Uterus (tissue), 2 donors: ENCODE results near the gene DHX29.

Experiments
- CTCF ChIP-seq, 4 experiments: fragments of 200-600 bp in 2 of 4; fragments of 450-650 bp in 2 of 4; sonication (generic) in 2 of 4; IDR thresholded peaks; one replicate each; pipeline ENCODE4 v1.5.1; 2016 to 2019; ENCODE audit warnings: antibody characterized with exemption in 4 of 4, mild to moderate bottlenecking in 2 of 4, moderate library complexity in 1 of 4
- POLR2A ChIP-seq, 2 donors: fragments of 450-650 bp; IDR thresholded peaks; one replicate each; pipeline ENCODE4 v1.6.1; 2016; ENCODE audit warnings: antibody characterized with exemption in 2 of 2, mild to moderate bottlenecking in 1 of 2, moderate library complexity in 1 of 2

- TF ChIP-seq CTCF (IDR thresholded peaks at IDR 0.05) = no peak
- no peak for TF ChIP-seq POLR2A (IDR thresholded peaks at IDR 0.05)
These were observed 43.3 kb upstream of the DHX29 start for GRCh38 chr5:55350754-55351153.
